Type B pancreatic cell (in vitro differentiated cells): ENCODE results near the gene P4HB. TPM values are rescaled to one million over a fixed set of nuclear protein-coding genes. Genes with fewer than 3 reads are reported as not detected.

ENCODE experiments used
- DNase-seq: peaks from one replicate; pipeline ENCODE4 v3.0.0; 2021; ENCODE audit warnings: mixed read lengths; ENCODE audit not compliant: unreplicated experiment; ENCODE audit errors: extremely low spot score
- H3K27ac Mint-ChIP-seq: 2 replicates; pipeline ENCODE4 v1.8.0; 2021; ENCODE audit warnings: mild to moderate bottlenecking, mixed read lengths
- H3K27me3 Mint-ChIP-seq: 2 replicates; pipeline ENCODE4 v1.8.0; 2021; ENCODE audit warnings: mixed read lengths
- H3K36me3 Mint-ChIP-seq: 2 replicates; pipeline ENCODE4 v1.8.0; 2021; ENCODE audit warnings: mixed read lengths
- H3K4me1 Mint-ChIP-seq: one replicate; pipeline ENCODE4 v1.8.0; 2021; ENCODE audit warnings: mixed read lengths; ENCODE audit not compliant: unreplicated experiment
- H3K4me3 Mint-ChIP-seq: 2 replicates; pipeline ENCODE4 v1.8.0; 2021; ENCODE audit warnings: mild to moderate bottlenecking, mixed read lengths
- H3K9me3 Mint-ChIP-seq: 2 replicates; pipeline ENCODE4 v1.8.0; 2021; ENCODE audit warnings: mixed read lengths
- CTCF ChIP-seq: fragments of 200-600 bp; sonication (generic); conservative IDR thresholded peaks from 2 replicates; pipeline ENCODE4 v1.5.0; 2021; ENCODE audit warnings: antibody characterized with exemption, mild to moderate bottlenecking
- total RNA-seq: library from RNA; stranded (reverse); gene quantifications from 2 replicates; pipeline ENCODE4 v1.2.1, GENCODE V29; 2021; ENCODE audit warnings: low replicate concordance

Gene P4HB
- total RNA-seq, 1 donor from 2014 or later = 555 TPM

DNA sequence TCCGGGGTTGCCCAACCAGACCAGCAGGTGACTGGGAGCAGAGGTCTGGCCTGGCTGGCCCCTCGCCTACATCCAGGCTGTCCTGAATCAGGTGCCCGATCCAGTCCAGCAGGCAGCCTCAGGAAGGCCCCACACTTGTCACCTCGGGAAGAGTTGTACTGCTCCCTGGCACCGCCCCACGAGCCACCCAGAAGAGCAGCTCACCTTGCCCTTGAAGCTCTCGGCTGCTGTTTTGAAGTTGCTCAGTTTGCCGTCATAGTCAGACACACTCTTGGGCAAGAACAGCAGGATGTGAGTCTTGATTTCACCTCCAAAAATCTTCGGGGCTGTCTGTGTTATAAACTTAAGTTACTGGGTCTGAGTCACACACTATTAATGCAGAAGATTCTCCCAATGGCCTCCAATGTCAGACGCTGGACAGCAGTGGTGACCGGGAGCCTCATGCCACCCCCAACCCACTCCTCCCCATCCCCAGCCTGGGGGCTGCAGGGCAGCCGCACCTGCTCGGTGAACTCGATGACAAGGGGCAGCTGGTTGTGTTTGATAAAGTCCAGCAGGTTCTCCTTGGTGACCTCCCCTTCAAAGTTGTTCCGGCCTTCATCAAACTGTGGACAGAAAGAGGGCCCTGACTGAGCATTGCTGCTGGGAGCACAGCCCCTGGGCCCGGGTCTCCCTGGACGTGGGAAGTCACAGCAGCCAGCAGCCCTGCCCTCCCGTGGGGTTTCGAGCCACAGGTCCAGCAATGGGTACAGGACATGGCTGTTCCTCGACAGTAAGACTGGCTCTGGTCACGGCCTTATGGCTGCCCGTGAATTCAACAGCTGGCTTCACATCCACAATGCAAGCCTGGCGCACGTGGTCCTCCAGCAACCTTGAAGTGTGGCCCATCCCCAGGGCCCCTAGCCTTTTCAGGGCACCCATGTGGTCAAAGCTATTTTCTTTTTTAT lies 13.3 kb downstream of the P4HB start:
- TF ChIP-seq CTCF = no peak
- Mint-ChIP-seq H3K9me3 (no peaks in the 10 kb centered on the region), H3K27me3 (no peaks in the 10 kb centered on the region), H3K27ac (no peak overlapping the region), H3K4me1 (no peaks in the 10 kb centered on the region), H3K36me3 (peaks cover 3% of the 10 kb centered on the region), H3K4me3 (no peak overlapping the region)
- no peak for DNase-seq

DNA sequence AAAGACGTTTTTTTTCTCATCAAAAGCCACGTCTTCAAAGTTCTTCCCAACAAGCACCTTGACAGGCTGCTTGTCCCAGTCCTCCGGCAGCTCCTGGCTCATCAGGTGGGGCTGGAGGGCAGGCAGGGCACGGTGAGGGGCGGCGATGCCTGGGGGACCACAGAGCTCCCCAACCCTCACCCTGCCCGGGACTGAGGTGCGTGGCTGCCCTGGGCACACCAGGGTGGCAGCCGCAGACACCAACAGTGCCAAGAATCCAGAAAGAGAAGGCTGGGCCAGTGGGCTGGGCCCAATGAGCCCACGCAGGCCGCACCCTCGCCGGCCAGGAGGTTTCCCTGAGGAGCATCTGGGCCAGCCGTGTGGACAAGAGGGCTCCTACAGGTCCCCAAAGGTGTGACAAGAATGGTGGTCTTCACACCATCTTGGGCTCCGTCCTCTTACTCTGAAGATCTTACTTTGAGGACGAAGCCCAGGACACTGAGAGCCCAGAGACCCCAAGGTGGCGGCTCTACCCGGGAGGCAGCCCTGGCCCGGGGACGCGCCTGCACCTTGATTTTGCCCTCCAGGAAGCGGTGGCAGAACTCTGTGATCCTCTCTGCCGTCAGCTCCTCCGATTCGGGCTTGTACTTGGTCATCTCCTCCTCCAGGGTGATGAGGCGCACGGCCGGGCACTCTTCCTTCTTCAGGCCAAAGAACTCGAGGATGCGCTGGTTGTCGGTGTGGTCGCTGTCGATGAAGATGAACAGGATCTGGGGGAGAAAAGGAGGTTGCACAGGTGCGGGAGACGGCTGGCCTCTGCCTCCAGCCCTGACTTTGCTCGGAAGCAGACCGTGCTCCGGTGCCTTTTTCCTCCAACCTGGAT lies 14.2 kb downstream of the P4HB start:
- Mint-ChIP-seq H3K4me1 (no peaks in the 10 kb centered on the region), H3K27me3 (no peaks in the 10 kb centered on the region), H3K27ac (no peak overlapping the region), H3K9me3 (no peaks in the 10 kb centered on the region), H3K36me3 (peaks cover 3% of the 10 kb centered on the region), H3K4me3 (no peak overlapping the region)
- TF ChIP-seq CTCF = no peak
- no peak for DNase-seq

DNA sequence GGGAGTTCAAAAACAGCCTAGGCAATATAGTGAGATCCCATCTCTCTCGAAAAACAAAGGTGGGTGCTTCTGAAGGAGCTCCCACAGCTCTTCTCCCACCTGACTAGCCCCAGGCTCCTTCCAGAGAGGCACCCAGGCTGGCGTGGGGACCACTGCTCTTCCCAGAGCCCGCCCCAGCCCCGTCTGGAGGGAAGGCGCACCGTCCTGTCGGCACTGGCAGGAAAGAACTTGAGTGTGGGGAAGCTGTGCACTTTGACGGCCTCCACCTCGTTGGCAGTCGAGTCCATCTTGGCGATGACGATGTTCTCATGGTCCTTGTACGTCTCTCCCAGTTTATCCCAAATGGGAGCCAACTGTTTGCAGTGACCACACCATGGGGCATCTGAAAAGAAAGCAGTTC lies 15.0 kb downstream of the P4HB start:
- H3K36me3 Mint-ChIP-seq = peaks cover 3% of the 10 kb centered on the region
- H3K4me1 Mint-ChIP-seq = no peaks in the 10 kb centered on the region
- H3K4me3 Mint-ChIP-seq = no peak overlapping the region
- no peak for DNase-seq
- TF ChIP-seq CTCF = no peak
- H3K27me3 Mint-ChIP-seq = no peaks in the 10 kb centered on the region
- no peak overlapping the region for H3K27ac Mint-ChIP-seq
- H3K9me3 Mint-ChIP-seq = no peaks in the 10 kb centered on the region

DNA sequence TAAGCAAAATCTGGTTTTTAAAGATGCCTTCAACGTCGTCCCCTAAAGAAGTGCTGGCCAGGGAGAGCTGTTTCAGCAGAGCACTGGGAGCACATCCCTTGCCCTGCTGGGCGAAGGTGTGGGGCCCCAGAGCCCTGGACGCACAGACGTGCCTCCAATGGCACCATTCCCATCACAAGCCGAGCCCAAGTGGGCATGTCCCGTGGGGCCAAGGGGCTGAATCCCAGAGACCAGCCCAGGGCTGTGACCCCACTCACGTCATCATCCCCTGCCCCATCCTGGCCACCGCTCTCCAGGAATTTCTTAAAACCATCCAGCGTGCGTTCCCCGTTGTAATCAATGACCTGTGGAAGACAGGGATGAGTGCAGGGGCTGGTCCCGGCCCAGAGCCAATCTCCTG lies 15.4 kb downstream of the P4HB start:
- no peak for TF ChIP-seq CTCF
- H3K9me3 Mint-ChIP-seq = no peaks in the 10 kb centered on the region
- no peak overlapping the region for H3K4me3 Mint-ChIP-seq
- no peaks in the 10 kb centered on the region for H3K27me3 Mint-ChIP-seq
- no peak for DNase-seq
- H3K36me3 Mint-ChIP-seq = peaks cover 3% of the 10 kb centered on the region
- no peaks in the 10 kb centered on the region for H3K4me1 Mint-ChIP-seq
- H3K27ac Mint-ChIP-seq = no peak overlapping the region

- Mint-ChIP-seq H3K27me3 (no peaks in the 10 kb centered on the region), H3K4me3 (no peak overlapping the region), H3K36me3 (peaks cover 3% of the 10 kb centered on the region), H3K9me3 (no peaks in the 10 kb centered on the region), H3K27ac (no peak overlapping the region), H3K4me1 (no peaks in the 10 kb centered on the region)
- no peak for TF ChIP-seq CTCF
- DNase-seq = no peak
These were observed 15.9 kb downstream of the P4HB start for GRCh38 chr17:81844327-81844851.
